Activated CD8-positive, alpha-beta memory T cell treated with anti-CD3 and anti-CD28 coated beads, Interleukin-2, amount 50 U/mL, for 1 hour (primary cell): ENCODE measurements around the gene IL19.
"Not testable (repeated sequence)": the region's sequence is repeated elsewhere in the genome, so short reads cannot be mapped to it uniquely, and the experiment has no call there.

Source experiments
- DNase-seq: peaks from one replicate; pipeline ENCODE4 v3.0.0-alpha.2; 2020; ENCODE audit errors: extremely low read depth

The IL19 gene

GRCh38 chr1:206741142-206741701 is 29.4 kb upstream of the IL19 start:
- DNase-seq = no peak

GRCh38 chr1:206742719-206743383 is 27.7 kb upstream of the IL19 start:
- no peak for DNase-seq

- DNase-seq = no peak
Measured at GRCh38 chr1:206744683-206745082, 25.9 kb upstream of the IL19 start.

GRCh38 chr1:206745301-206745700 is 25.3 kb upstream of the IL19 start:
- DNase-seq = no peak

- DNase-seq = no peak
Measured at GRCh38 chr1:206748348-206749030, 22.1 kb upstream of the IL19 start.

GRCh38 chr1:206751891-206752290 is 18.7 kb upstream of the IL19 start:
- DNase-seq = no peak

GRCh38 chr1:206752481-206752880 is 18.1 kb upstream of the IL19 start:
- no peak for DNase-seq

- no peak for DNase-seq
Measured at GRCh38 chr1:206753141-206753540, 17.4 kb upstream of the IL19 start.

GRCh38 chr1:206754011-206754410 is 16.6 kb upstream of the IL19 start:
- DNase-seq = no peak

GRCh38 chr1:206757524-206758266 is 12.9 kb upstream of the IL19 start:
- no peak for DNase-seq

- DNase-seq = no peak
Measured at GRCh38 chr1:206760590-206760989, 10.0 kb upstream of the IL19 start.

GRCh38 chr1:206761159-206761768 is 9.3 kb upstream of the IL19 start:
- no peak for DNase-seq

GRCh38 chr1:206762741-206763364 is 7.7 kb upstream of the IL19 start:
- DNase-seq = not testable (repeated sequence)

GRCh38 chr1:206765771-206766170 is 4.8 kb upstream of the IL19 start:
- DNase-seq = not testable (repeated sequence)

- DNase-seq = peak; percentile 41
Measured at GRCh38 chr1:206766251-206766856, 4.2 kb upstream of the IL19 start.

- DNase-seq = no peak
Measured at GRCh38 chr1:206768472-206769303, 1.9 kb upstream of the IL19 start.

GRCh38 chr1:206769304-206769731 is 1.3 kb upstream of the IL19 start:
- DNase-seq = no peak

- no peak for DNase-seq
Measured at GRCh38 chr1:206771338-206771692, 742 bp downstream of the IL19 start.

GRCh38 chr1:206772243-206772937 is 1.8 kb downstream of the IL19 start, which contains the start of gene IL10:
TSS of gene IL10 (minus strand) at chr1:206772494. CDS start at chr1:206772435, 59 bp downstream.
- DNase-seq = no peak

- DNase-seq = no peak
Measured at GRCh38 chr1:206774093-206774492, 3.5 kb downstream of the IL19 start.
